ENCODE data around the gene ZBTB16.

The ZBTB16 gene

GRCh38 chr11:114181195-114181594, 121.7 kb downstream of the ZBTB16 start:
- Histone ChIP-seq H3K4me1 (ENCODE audit: control insufficient read depth in 1 of 2, insufficient read depth in 2 of 2, low read length in 2 of 2) (peaks cover 14 to 29% of the 10 kb centered on the region in 2 donors), H3K27me3 (ENCODE audit: low read depth, low read length) (no peaks in the 10 kb centered on the region), H3K27ac (ENCODE audit: low read length) (peak overlapping the region; percentile 27), H3K4me3 (ENCODE audit: low read depth in 1 of 2, low read length in 2 of 2) (no peak overlapping the region), H3K36me3 (ENCODE audit: control insufficient read depth in 1 of 2, insufficient read depth in 2 of 2, low read length in 2 of 2) (no peaks in the 10 kb centered on the region), H3K9me3 (ENCODE audit: control insufficient read depth in 1 of 2, low read length in 2 of 2) (no peaks in the 10 kb centered on the region)

- H3K9me3 ChIP-seq (ENCODE audit: control insufficient read depth in 1 of 2, low read length in 2 of 2), result no peaks in the 10 kb centered on the region
- H3K27ac ChIP-seq (ENCODE audit: low read length), result no peak overlapping the region
- no peaks in the 10 kb centered on the region for H3K27me3 ChIP-seq (ENCODE audit: low read depth, low read length)
- H3K36me3 ChIP-seq (ENCODE audit: control insufficient read depth in 1 of 2, insufficient read depth in 2 of 2, low read length in 2 of 2), result peaks cover under 1 to 2% of the 10 kb centered on the region in 2 donors
- H3K4me3 ChIP-seq (ENCODE audit: low read depth in 1 of 2, low read length in 2 of 2), result no peak overlapping the region
- H3K4me1 ChIP-seq (ENCODE audit: control insufficient read depth in 1 of 2, insufficient read depth in 2 of 2, low read length in 2 of 2), result peaks cover 14 to 29% of the 10 kb centered on the region in 2 donors
These were observed 122.2 kb downstream of the ZBTB16 start for GRCh38 chr11:114181752-114182151.

DNA sequence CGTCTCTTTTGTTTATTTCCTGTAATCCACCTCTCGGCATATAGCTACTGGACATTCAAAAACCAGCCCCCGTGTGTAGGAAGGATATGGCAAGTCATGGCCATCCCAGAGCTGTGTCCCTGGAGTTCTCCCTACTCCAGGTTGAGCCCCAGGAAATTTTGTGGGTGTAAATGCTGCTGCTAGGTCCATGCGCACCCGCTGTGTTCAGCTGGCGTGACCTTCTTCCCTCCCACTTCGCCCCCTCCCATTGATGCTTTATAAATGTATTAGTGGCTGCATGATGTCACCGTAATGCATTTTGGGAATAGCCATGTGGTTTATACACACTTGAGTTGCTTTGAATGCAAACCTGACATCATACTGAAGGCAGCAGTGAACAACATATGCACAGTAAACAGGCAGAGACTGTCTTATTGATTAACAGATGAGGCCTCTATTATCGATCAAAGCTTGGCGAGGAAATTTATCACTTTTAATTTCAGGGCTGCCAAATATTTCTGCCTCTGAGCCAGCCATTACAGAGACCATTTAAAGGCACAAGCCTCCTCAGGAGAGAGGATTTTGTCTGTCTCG, 123.0 kb downstream of the ZBTB16 start:
- Histone ChIP-seq H3K27me3 (ENCODE audit: low read depth, low read length) (no peaks in the 10 kb centered on the region), H3K27ac (ENCODE audit: low read length) (peak overlapping the region; percentile 59), H3K4me1 (ENCODE audit: control insufficient read depth in 1 of 2, insufficient read depth in 2 of 2, low read length in 2 of 2) (peaks cover 13 to 29% of the 10 kb centered on the region in 2 donors), H3K4me3 (ENCODE audit: low read depth in 1 of 2, low read length in 2 of 2) (no peak overlapping the region), H3K9me3 (ENCODE audit: control insufficient read depth in 1 of 2, low read length in 2 of 2) (no peaks in the 10 kb centered on the region), H3K36me3 (ENCODE audit: control insufficient read depth in 1 of 2, insufficient read depth in 2 of 2, low read length in 2 of 2) (peaks cover 6 to 10% of the 10 kb centered on the region in 2 donors)

DNA sequence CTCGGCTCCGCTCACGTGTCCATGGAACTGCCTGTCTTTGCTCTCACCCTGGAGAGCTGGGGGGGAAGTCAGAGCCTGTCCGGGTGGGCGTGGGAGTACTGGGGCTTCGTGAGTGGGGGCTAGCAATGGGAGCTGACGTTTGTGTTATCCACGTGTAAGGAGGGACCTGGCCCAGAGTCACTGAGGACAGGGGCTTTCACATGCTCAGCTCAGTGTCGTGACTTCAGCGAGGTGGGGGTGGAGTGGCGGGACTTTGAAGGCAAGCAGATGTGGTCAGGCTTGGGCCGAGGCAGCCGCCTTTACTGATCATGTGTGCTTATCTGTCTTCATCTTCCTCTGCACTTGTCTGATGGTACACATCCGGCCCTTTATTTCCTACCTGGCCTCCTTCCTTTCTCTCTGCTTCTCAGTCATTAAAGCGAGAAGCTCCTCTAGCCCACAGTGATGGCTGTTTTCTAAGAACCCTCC, 123.6 kb downstream of the ZBTB16 start:
- peak overlapping the region; percentile 59 for H3K27ac ChIP-seq (ENCODE audit: low read length)
- H3K4me1 ChIP-seq (ENCODE audit: control insufficient read depth in 1 of 2, insufficient read depth in 2 of 2, low read length in 2 of 2), result peaks cover 8 to 26% of the 10 kb centered on the region in 2 donors
- no peaks in the 10 kb centered on the region for H3K9me3 ChIP-seq (ENCODE audit: control insufficient read depth in 1 of 2, low read length in 2 of 2)
- peaks cover 6 to 11% of the 10 kb centered on the region in 2 donors for H3K36me3 ChIP-seq (ENCODE audit: control insufficient read depth in 1 of 2, insufficient read depth in 2 of 2, low read length in 2 of 2)
- H3K27me3 ChIP-seq (ENCODE audit: low read depth, low read length), result no peaks in the 10 kb centered on the region
- H3K4me3 ChIP-seq (ENCODE audit: low read depth in 1 of 2, low read length in 2 of 2), result no peak overlapping the region

DNA sequence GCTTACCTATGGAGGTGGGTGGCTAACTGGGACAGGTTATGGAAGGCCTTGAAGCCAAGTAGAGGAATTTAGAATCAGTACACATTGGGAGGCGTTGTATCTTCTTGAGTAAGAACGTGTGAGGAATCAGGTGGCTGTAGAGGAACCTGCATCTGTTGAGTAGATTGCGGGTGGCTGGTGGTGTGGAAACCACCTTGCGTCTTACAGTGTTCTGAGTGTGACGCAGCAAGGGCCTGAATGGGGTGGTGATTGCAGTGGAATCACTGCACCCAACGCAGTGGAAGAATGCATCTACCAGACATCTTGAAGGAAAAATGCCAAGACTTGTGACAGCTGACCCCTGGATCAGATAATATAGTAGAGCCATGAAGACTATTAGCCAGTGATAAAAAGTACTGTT, 125.9 kb downstream of the ZBTB16 start:
- no peak overlapping the region for H3K27ac ChIP-seq (ENCODE audit: low read length)

DNA sequence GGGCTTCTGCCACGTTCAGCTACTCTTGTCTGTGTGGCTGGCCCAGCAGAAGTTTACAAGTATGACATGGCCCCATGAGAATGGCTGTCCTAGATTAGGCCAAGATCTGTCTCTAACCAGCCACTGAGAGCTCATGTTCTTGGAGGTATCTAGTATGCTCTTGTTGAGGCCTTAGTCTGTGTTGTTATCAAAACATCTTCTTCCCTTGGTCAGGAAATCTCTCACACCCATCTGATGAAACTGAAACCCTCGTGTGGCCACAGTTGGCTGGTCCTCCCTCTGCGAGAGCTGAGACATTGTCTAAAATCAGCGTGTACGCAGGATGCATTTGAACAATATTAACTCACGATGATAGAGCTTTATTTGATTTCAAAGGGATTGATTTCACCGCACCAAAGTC, 127.7 kb downstream of the ZBTB16 start:
- Histone ChIP-seq H3K4me3 (ENCODE audit: low read depth in 1 of 2, low read length in 2 of 2) (no peak overlapping the region), H3K27ac (ENCODE audit: low read length) (no peak overlapping the region), H3K4me1 (ENCODE audit: control insufficient read depth in 1 of 2, insufficient read depth in 2 of 2, low read length in 2 of 2) (peaks cover 0 to 4% of the 10 kb centered on the region in 2 donors), H3K27me3 (ENCODE audit: low read depth, low read length) (no peaks in the 10 kb centered on the region), H3K36me3 (ENCODE audit: control insufficient read depth in 1 of 2, insufficient read depth in 2 of 2, low read length in 2 of 2) (peaks cover 6 to 17% of the 10 kb centered on the region in 2 donors), H3K9me3 (ENCODE audit: control insufficient read depth in 1 of 2, low read length in 2 of 2) (no peaks in the 10 kb centered on the region)

More for the DNA sequence above, 125.9 kb downstream of the ZBTB16 start:
- H3K4me3 ChIP-seq (ENCODE audit: low read depth in 1 of 2, low read length in 2 of 2), result no peak overlapping the region
- H3K36me3 ChIP-seq (ENCODE audit: control insufficient read depth in 1 of 2, insufficient read depth in 2 of 2, low read length in 2 of 2), result peaks cover 6 to 11% of the 10 kb centered on the region in 2 donors
- peaks cover 0 to 6% of the 10 kb centered on the region in 2 donors for H3K4me1 ChIP-seq (ENCODE audit: control insufficient read depth in 1 of 2, insufficient read depth in 2 of 2, low read length in 2 of 2)
- H3K27me3 ChIP-seq (ENCODE audit: low read depth, low read length), result no peaks in the 10 kb centered on the region
- no peaks in the 10 kb centered on the region for H3K9me3 ChIP-seq (ENCODE audit: control insufficient read depth in 1 of 2, low read length in 2 of 2)

GRCh38 chr11:114188851-114189570, 129.5 kb downstream of the ZBTB16 start:
- H3K9me3 ChIP-seq (ENCODE audit: control insufficient read depth in 1 of 2, low read length in 2 of 2), result no peaks in the 10 kb centered on the region
- no peak overlapping the region for H3K4me3 ChIP-seq (ENCODE audit: low read depth in 1 of 2, low read length in 2 of 2)
- peaks cover 6 to 17% of the 10 kb centered on the region in 2 donors for H3K36me3 ChIP-seq (ENCODE audit: control insufficient read depth in 1 of 2, insufficient read depth in 2 of 2, low read length in 2 of 2)
- H3K27ac ChIP-seq (ENCODE audit: low read length), result no peak overlapping the region
- no peaks in the 10 kb centered on the region for H3K27me3 ChIP-seq (ENCODE audit: low read depth, low read length)
- peaks cover 0 to 9% of the 10 kb centered on the region in 2 donors for H3K4me1 ChIP-seq (ENCODE audit: control insufficient read depth in 1 of 2, insufficient read depth in 2 of 2, low read length in 2 of 2)

GRCh38 chr11:114190630-114191029, 131.1 kb downstream of the ZBTB16 start:
- no peak overlapping the region for H3K4me3 ChIP-seq (ENCODE audit: low read depth in 1 of 2, low read length in 2 of 2)
- H3K9me3 ChIP-seq (ENCODE audit: control insufficient read depth in 1 of 2, low read length in 2 of 2), result no peaks in the 10 kb centered on the region
- peaks cover 6 to 17% of the 10 kb centered on the region in 2 donors for H3K36me3 ChIP-seq (ENCODE audit: control insufficient read depth in 1 of 2, insufficient read depth in 2 of 2, low read length in 2 of 2)
- H3K27me3 ChIP-seq (ENCODE audit: low read depth, low read length), result no peaks in the 10 kb centered on the region
- peaks cover 0 to 25% of the 10 kb centered on the region in 2 donors for H3K4me1 ChIP-seq (ENCODE audit: control insufficient read depth in 1 of 2, insufficient read depth in 2 of 2, low read length in 2 of 2)
- H3K27ac ChIP-seq (ENCODE audit: low read length), result no peak overlapping the region

- Histone ChIP-seq H3K9me3 (ENCODE audit: control insufficient read depth in 1 of 2, low read length in 2 of 2) (no peaks in the 10 kb centered on the region), H3K27me3 (ENCODE audit: low read depth, low read length) (no peaks in the 10 kb centered on the region), H3K36me3 (ENCODE audit: control insufficient read depth in 1 of 2, insufficient read depth in 2 of 2, low read length in 2 of 2) (peaks cover 4 to 14% of the 10 kb centered on the region in 2 donors), H3K27ac (ENCODE audit: low read length) (no peak overlapping the region), H3K4me1 (ENCODE audit: control insufficient read depth in 1 of 2, insufficient read depth in 2 of 2, low read length in 2 of 2) (peaks cover 7 to 38% of the 10 kb centered on the region in 2 donors), H3K4me3 (ENCODE audit: low read depth in 1 of 2, low read length in 2 of 2) (no peak overlapping the region)
These were observed 132.4 kb downstream of the ZBTB16 start for GRCh38 chr11:114191893-114192292.

DNA sequence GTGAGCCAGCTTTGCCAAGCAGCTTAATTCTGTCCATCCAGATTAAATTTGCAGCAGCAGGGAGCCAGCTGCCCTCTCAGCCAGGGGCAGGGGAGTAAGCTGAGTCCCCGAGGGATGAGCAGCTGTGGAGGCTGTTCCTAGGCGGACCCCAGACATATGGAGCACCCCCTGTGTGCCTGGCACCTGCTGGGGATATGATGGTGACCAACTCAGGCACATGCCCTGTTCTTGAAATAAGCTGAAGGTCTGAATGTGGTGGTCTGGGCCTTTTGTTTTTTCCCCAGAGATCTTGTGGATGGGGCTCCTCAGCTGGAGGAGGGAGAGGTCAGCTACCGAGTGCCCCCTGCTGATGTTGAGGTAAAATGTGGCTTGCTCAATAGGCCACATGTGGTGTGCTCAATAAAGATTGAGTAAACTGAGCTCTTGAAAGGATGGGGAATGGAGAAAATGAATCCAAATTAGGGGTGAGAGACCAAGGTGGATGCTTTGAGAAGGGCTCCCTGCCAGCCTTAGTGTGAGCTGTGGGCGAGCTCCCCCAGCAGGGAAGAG, 133.4 kb downstream of the ZBTB16 start:
- Histone ChIP-seq H3K36me3 (ENCODE audit: control insufficient read depth in 1 of 2, insufficient read depth in 2 of 2, low read length in 2 of 2) (peaks cover 0 to 6% of the 10 kb centered on the region in 2 donors), H3K27me3 (ENCODE audit: low read depth, low read length) (no peaks in the 10 kb centered on the region), H3K9me3 (ENCODE audit: control insufficient read depth in 1 of 2, low read length in 2 of 2) (no peaks in the 10 kb centered on the region), H3K27ac (ENCODE audit: low read length) (no peak overlapping the region), H3K4me1 (ENCODE audit: control insufficient read depth in 1 of 2, insufficient read depth in 2 of 2, low read length in 2 of 2) (peaks cover 12 to 43% of the 10 kb centered on the region in 2 donors), H3K4me3 (ENCODE audit: low read depth in 1 of 2, low read length in 2 of 2) (no peak overlapping the region)

All from muscle layer of duodenum (tissue), 2 donors.